NCI-H748 (cell line): ENCODE results near the gene HIVEP1.

Experiments
- DNase-seq: peaks from one replicate; lab custom pipeline; 2025; ENCODE audit not compliant: unreplicated experiment; lab: John Stamatoyannopoulos, UW

HIVEP1 gene

DNA sequence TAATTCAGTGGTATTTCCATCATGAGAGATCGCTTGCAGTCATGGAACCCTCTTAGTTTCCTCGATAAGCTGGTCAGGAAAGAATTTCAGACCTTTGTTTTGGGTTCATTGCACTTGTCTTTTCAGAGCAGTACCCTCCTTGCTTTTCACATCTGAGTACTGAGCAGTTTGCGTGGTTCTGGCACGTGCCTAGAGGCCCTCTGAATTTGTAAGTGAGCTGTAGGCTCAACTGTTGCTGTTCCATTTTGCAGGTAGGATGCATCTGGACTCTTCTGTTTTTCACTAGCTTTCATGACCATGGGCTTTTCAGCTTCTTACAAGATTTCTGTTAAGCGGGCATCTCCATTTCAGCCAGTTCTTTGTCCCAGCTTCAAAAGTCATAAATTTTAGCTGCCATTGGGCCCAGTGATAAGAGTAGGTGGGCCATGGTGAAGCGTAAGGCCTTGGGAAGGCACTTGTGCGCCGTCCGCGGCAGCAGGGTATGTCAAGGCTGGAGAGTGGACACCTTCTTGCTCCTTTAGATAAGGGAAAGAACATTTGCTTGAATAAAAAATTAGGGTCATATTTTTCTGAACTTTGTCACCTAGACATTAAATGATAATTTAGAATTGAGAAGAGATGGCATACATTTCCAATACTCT lies 35.8 kb downstream of the HIVEP1 start:
- DNase-seq = no peak

DNA sequence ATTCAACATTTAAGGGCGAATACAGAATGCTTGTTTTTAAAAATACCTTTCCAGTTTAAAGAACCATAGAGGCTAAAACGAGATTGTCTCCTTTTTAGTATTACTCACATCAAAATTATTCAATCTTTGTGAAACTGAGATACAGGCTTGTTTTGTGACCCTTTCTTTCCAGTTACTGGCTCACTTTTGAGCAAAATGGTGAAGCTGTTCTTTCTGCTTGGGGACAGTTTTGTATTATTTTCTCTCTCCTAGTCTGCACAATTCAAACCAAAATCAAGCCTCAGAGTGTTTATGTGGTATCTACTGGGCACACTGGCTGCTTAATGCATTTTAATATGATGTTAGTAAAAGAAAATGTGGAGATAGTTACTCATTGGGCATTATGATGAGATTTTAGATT lies 36.5 kb downstream of the HIVEP1 start:
- DNase-seq = no peak

DNA sequence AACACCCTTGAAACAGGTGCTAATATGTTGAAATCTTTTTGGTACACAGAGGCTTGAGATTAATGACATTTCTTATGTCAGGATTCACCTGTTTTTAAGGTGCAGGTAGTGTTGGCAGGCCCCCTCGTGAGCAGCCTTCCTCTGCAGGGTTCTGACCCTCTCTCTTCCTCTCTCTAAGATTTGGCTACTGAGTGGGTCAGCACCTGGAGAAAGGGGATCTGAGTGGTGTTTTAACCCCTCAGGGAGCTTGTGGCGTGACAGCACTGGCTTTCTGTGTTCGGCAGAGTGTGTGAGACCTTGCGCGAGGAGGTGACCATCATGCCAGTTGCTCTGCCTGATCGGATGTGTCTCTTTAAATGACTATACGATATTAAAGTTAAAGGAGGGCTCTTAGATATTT lies 37.1 kb downstream of the HIVEP1 start:
- DNase-seq = no peak

DNA sequence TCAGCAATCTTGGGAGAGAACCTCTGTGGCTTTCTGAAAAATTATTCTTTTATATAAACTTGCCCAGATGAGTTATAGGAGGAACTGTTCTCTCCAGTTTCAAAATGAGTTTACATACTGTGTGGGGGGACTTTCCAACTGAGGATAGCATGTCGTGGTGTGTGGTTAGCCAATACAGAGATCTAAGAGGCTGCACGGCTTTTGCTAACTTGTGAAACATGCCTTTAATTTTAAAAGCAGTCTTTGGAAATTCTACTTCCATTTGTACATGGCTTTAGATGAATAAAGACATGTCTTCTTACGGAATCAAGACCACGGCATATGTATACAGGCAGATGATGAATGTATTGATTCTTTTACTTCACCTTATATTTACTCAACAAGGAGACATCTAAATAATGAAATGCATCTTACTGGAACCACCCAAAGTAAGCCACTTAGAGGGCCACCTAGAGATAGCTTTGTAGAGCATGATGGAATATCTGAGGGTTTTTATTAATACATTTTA lies 39.8 kb downstream of the HIVEP1 start:
- no peak for DNase-seq

DNA sequence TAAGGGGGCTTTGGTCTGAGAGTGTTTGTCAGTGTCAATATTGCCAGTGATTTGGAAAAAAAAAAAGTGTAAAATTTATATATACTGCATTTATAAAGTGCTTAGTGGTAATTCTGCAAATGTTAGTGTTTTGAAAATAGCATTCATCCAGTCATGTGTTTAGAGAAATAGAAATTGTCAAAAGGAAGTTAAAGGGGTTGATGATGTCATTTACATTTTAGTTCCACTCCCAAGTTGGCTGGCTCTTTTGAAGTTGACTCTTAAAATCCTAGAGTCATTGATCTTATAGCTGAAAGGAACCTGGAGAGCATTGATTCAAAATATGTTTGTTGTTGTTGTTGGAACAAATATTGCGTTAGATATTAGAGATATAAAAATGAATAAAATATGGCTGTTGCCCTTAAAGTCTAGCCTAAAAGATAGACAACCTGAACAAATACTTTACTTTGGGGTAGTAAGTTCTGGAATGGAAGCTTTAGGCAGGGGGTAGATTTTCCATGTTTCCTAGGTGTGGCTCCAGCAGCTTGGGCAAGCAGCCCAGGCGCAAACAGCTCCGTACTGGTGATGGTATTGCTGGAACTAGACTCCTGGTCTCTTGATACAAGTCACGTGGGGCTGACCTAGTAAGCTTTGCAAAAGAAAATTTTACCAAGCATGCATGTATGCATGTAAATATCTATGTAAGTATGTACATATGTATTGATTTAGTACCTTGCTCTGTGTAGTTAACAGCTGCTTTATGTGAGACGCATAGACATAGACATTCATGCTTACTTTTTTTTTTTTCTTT lies 46.3 kb downstream of the HIVEP1 start:
- no peak for DNase-seq

DNA sequence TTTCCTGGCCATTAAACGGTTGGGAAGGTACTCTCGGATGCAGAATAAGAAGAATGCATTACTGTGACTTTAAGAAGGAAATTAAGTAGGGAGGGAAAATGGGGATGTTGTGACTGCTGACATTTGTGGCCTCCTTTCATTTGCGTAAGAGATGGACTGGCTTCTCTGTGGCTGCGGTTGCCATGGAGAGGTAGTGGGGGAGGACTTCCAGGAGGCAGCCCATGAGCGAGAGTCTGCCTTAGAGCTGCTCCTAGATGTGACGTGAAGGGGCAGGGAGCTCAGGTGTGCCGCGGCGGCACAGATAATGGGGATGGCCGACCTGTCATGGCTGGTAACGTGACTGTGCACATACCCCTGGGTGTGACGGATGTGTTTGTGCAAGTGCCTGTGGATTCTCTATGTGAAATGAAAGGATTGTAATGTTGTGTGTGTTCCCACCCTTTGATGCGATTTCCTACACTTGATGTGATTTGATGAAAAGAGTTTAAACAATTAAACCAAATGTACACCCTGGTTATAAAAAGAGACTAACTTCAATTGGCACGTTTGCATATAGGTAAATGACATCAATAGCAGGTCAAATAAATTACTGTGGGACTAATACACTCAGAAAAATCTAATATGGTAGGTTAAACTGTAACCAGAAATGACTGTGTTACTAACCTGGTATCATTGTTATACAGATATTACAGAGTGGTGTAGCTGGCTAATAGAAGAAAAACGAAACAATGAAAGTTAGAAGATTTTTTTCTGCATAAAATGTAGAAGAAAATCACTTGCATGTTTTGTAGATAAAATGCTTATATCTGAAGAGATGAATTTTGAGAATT lies 48.9 kb downstream of the HIVEP1 start:
- DNase-seq = peak; percentile 98

DNA sequence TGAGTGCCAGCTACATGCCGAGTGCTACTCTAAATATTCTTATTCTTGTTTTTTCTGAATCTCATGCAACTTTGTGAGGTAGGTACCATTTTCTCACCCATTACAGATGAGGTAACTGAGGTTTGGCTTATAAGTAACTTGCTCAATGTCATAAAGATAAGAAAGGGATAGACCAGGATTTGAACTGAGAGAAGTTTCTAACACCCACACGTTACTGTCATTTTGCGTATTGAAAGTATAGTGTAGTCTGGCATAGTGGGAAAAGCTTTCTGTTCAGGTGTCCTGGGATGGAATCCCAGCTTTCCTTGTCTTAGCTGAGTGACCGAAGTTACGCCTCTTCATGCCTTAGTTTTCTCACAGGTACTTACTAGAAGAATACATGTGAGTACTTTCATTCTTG lies 50.5 kb downstream of the HIVEP1 start:
- no peak for DNase-seq

DNA sequence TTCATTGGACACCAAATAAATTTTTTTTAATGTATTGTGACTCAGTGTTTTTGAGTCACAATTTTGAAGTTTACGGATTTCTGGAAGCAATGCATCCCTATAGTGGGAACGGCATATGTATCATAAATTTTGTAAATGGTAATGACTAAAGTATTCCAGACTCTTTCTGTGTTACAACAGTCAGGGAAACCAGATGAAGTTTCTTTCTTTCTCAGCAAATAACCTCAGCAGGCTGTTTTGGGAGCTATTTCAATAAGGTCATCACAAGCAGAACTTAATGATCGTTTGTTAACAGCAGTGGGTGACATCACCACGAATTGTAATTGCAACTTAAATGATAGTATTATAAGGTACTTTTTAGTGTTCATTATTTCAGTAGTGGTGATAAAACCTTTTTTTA lies 52.0 kb downstream of the HIVEP1 start:
- no peak for DNase-seq

DNA sequence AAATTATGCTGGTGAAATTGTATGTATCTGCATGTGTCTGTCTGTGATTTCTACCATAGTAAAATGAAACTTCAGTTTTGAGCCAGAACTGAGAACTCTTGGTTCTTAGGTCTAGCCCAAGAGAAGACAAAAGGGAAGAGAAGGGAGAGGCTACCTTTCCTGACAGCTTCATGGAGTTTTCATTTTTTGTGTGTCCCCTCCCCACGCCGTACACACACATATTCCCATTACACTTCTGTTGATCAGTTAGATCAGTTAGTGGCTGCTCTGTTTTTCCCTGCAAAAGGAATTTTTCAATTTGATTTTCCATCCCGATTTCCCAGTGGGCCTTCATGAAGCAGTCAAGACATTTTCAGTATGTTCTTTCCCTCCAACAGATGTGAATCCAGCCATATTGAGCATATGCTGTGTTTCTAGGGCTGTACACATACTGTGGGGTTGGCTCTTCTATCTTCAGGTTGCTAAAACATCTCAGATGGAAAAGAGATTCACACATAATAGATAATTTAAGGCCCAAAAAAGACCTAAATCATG lies 52.5 kb downstream of the HIVEP1 start:
- no peak for DNase-seq

DNA sequence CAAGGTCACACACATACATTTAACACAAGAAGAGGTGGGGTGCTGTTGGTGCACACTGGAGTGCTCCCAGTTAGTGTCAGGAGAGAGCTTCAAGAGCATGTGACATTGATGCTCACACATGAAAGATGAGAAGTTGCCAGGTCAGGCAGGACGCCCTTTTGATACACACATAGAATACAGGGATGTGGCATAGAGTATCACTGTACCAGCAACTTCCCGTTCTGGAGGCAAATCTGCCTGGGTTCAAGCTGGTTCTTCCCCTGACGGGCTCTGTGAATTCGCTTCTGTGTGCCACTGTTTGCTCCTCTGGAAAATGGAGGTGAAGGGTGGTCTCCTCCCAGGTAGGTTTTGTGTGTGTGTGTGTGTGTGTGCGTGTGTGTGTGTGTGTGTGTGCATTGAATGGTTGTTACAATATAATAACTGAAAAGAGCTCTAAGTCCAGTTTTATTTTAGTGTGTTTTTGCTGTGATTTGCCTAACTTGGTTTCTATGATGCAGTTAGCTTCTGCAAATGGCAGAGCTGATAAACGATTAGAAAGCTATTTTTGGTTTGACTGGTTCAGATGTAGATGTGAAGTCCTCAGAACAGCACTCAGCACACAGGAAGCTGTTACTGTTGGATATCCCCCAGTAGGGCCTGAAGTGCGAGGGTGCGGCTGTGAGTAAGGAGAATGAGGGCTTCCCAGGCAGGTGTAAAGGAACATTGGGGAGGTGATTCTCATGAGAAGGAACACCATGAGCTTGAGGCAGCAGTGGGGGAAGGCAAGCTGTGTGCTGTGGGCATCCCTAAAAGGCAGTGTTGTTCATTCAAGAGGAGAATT lies 53.4 kb downstream of the HIVEP1 start:
- DNase-seq = no peak

DNA sequence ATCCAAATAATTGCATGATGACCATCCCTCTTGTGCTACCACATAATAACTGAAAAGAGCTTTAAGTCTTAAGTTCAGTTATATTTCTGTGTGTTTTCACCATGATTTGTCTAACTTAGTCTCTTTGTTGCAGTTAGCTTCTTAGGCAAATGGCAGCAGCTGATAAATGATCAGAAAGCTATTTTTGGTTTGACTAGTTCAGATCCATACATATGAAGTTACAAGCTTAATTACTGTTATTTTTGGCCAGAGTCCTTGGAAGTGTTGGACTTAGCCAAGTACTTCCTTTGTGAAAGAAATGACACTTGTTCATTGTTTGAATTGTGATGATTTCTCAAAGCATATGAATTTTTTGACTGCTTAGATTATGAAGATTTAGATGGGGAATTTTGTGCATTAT lies 54.2 kb downstream of the HIVEP1 start:
- DNase-seq = no peak

DNA sequence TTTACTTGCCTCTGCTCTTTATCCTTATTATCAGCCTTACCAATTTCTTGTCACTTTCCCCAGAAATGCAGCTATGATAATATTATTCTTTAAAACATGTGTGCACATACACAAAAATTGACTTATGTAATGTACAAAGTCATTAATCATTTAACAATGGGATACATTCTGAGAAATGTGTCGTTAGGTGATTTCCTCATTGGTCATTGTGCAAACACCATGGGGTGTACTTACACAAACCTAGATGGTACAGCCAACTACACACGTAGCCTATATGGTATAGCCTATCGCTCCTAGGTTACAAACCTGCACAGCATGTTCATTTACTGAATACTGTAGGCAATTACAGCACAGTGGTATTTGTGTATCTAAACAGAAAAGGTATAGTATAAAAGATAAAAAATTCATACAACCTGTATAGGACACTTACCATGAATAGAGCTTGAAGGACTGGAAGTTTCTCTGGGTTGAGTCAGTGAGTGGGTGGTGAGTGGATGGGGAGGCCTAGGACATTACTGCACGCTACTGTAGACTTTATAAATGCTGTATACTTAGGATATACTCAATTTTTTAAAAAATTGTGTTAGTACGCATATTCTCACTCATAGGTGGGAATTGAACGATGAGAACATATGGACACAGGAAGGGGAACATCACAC lies 56.9 kb downstream of the HIVEP1 start:
- DNase-seq = peak; percentile 17

DNA sequence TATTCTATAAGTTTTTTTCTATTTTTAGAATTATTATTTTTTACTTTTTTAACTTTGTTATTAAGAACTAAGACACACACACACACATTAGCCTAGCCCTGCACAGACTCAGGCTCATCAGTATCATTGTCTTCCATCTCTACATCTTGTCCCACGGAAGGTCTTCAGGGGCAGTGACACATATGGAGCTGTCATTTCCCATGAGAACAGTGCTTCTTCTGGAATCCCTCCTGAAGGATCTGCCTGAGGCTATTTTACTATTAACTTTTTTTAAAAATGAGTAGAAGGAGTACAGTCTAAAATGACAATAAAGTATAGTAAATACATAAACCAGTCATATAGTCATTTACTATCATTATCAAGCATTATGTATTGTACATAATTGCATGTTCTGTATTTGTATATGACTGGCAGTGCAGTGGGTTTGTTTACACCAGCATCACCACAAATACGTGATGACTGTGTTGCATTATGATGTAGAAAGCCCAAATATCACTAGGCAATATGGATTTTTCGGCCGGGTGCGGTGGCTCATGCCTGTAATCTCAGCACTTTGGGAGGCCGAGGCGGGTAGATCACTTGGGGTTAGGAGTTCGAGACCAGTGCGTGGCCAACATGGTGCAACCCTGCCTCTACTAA lies 57.9 kb downstream of the HIVEP1 start:
- DNase-seq = no peak

DNA sequence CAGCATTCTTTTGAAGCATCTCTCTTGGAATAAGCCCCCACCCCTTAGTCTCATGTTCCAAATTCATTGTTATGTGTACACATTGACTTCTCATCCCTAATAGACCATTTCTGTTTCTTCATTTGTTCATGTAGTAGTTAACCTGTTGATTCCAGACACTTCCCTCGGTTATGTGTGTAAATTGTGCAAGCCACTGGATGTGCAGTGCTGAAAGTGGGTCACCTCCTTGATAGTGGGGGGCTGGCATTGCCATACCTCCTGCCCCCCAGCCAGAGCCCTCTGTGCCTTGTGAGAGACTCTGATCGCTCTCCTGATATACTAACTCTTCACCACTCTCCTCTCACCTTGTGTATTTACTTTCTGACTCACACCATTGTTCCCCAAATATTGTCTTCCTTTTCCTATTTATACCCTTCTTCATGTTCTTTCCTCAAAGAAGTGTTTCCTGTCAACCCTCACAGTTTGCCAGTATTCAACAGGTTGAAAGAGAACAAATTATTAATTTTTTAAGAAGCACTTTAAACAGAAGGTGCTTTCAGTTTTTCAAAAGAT lies 59.0 kb downstream of the HIVEP1 start:
- no peak for DNase-seq

DNA sequence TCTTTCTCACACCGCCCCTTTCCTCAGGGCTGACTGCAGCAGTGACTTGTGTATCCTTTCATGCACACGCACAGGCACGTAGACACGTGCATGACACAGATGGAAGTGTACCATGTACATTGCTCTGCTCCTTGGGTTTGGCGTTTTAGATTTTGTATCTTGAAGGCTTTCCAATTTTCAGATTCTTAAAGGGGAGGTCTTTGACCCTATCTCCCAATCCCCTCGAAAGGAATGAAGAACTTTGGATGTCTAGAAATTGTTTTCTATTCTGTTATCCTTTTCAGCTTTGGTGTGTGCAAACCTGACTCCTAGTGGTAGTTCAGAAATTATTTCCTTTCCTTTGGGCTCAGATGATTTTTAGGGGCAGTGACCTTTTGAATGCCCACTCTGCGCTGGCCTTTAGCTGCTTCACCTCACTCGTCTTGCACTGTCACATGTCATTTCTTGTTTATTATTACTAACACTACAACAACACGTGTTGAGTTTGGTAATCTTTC lies 63.0 kb downstream of the HIVEP1 start:
- DNase-seq = peak; percentile 5

DNA sequence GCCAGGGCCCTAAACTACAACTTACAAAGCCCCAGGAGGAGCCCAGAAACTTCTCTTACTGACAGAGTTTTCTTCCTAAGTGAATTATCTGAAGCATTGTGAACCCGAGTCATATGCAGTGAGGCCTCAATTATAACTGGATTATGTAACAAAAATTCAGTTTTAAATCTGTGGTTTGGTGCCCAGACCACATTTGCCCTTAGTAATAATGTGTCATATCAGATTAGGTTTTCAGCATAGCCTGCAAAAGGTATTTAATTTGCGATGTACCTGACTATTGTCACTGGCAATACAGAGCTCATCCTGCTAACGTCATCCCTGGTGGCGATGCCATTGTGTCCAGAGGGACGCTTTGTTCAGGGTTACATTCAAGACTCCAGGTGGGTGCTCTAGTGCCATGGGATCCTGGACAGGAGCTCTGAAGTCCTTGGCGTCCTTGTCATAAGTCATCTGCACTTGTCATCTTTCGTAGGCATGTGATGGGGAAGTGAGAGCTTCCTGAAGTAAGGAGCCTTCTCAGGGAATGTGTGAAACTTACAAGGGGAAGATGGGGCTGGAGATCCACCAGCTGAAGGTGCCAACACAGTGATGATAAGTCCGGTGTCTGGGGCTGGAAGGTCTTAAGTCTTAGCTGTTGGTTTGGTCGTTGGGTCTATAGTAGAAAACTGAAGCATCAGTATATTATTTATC lies 65.1 kb downstream of the HIVEP1 start:
- DNase-seq = no peak

DNA sequence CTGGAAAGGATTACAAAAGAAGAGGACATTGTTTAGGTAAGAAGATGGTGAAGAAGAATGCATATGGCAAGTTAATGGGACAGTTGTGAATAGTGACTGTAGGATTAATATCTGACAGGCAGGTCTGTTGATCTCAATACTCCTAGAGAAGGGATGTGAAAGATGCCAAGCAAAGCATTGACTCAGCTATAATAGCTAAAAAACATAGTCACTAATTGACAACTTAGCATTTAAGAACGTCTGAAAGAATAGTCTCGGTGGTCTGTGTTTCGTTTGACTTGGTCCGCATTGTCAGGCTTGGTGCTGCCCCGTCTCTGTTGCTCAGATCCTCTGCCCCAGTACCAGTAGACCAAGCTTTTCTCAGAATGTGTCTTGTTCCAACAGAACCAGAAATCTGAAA lies 65.9 kb downstream of the HIVEP1 start:
- no peak for DNase-seq

DNA sequence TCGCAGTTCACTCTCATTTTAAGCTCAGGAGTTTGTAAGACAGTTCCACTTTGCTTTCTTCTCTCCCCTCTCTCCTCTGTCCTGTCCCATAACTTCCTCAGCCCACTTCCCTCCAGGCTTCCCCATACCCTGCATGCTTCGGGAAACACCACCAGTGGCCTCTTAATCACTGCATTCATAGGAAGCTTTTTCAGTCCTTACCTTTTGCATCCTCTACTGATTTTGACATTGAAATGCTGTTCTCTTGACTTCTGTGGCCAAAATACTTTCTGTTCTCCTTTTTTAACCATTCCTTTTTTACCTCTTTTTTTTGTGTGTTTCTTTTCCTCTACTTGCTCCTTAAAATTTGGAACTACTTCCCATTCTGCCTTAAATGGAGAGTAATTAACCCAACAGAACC lies 69.7 kb downstream of the HIVEP1 start:
- DNase-seq = no peak

DNA sequence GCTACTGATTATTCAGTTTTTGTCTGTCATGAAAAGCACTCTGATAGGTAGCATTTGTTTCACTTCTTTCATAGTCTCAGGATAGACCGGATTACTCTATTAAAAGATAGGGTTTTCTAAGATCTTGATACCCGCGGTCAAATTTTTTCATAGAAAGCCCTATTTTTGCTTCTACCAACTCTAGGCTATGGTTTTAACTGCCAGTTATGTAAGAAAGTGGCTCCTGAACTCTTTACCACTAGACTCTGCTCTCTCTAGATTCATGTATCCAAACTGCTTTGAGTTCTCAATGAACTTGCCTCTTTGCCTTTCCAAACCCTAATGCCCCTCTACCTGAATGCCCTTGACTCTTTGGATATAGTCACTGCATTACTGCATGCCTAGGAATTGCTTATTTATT lies 70.3 kb downstream of the HIVEP1 start:
- DNase-seq = no peak
